Stimulated activated CD4-positive, alpha-beta T cell treated with anti-CD3 and anti-CD28 coated beads, Interleukin-4, amount 100 ng/mL, for 24 hours (primary cell): Measurements from ENCODE around the gene PIK3R5.

Experiments
- DNase-seq: peaks from one replicate; pipeline ENCODE4 v3.0.0-alpha.2; 2020

The PIK3R5 gene

DNA sequence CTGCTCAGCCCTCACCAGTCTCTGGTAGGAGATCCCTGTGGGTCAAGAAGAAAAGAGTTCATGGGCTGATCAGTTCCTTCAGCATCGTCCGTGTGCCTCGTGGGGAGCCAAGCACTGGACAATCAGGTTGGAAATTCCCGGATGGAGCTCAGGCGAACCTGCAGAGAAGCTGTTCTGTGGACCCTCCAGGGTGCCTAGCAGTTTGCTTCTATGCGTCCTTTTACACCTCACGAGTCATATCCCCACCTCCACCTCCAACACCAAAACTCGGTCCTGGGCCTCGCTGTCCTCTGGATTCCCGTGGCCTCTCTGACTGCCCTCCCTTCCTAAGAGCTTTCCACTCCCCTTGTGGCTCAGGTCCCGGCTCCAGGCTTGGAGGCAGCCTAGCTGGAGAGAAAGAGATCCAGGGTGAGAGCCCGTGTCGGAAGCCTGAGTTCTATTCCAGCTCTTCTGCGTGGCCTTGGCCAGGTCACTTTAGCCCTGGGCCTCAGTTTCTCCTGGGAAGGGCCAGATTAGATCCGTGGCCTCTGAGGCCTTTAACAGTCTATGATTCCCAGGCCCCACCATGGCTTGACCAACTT lies 71.8 kb downstream of the PIK3R5 start:
- no peak for DNase-seq

DNA sequence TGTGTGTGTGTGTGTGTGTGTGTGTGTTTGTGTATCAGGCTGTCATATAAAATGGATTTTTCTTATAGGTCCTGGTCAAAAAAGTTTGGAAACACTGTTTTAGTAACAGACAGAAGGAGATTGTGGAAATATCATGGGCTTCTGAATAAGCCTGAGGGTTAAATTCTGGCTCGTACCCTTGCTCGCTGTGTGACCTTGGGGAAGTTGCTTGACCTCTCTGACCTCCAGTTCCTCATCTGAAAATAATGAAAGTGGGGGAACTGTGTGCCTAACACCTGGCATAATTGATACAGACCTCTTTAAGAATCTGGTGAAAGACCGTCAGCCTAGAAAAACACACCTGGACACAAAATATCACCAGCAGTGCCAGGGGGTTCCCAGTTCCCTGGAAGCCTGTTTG lies 72.4 kb downstream of the PIK3R5 start:
- DNase-seq = no peak

DNA sequence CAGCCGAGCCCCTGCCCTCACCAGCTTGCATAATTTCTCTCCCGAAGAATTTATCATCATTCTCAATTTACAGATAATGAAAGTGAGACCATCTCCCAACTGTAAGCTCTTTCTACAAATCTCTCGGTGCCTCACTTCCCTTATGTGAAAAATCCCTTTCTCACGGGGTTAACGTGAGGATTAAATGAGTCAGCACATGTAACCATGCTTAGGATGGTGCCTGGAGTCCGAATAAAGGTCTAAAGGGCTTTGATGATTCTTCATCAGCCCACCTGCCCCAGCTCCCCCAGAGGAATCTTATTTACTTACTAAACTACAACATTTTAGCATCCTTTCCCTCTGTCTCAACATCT lies 73.2 kb downstream of the PIK3R5 start:
- no peak for DNase-seq

DNA sequence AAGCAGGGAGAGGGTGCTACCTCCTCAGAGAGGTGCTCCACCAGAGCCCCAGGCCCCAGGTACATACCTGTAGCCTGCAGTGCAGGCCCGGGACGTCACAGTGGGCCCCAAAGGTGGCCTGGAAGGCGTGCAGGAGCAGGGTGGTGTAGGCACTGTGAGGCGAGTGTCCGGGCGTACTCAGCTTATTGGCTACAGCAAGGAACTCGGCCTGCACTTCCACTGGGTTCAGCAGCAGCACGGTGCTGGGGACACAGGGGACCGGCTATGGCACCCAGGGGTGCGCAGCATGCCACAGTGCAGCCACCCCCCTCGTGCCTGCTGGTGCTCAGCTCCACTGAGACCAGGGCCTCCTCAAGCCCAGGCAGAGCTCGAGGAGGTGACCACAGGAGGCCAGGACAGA lies 74.8 kb downstream of the PIK3R5 start:
- DNase-seq = no peak

DNA sequence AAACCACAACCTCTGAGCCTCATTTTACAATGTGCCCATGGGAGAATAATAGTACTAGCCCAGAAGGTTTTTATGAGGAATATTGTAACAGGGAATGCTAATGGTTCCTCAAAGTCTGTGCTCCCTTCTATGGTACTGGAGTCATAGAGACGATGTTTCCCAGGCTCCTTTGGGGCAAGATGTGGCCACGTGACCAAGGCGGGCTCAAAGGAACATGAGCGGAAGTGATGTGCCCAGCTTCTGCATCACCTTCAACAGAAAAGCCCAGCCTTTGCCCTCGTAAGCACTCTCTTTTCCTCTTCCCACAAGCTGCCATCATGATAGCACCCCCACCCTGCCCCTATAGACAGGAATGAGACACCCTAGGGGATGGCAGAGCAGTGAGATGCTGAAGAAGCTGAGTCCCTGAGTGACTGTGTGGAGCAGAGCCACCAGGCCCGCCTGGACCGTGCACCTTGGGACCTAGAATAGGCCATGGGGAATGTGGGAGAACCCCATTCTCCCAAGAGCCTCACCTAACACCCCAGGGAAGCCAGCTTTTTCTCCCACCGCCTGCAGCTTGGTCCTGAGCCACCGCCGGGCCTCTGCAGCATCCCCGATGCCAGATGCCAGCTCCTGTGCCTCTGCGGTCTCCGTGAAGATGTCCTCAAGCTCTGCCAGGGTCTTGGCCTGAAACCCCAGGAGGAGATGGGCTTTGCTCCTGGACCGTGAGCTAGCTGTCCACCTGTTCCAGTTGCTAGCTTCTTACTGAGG lies 75.9 kb downstream of the PIK3R5 start:
- no peak for DNase-seq

DNA sequence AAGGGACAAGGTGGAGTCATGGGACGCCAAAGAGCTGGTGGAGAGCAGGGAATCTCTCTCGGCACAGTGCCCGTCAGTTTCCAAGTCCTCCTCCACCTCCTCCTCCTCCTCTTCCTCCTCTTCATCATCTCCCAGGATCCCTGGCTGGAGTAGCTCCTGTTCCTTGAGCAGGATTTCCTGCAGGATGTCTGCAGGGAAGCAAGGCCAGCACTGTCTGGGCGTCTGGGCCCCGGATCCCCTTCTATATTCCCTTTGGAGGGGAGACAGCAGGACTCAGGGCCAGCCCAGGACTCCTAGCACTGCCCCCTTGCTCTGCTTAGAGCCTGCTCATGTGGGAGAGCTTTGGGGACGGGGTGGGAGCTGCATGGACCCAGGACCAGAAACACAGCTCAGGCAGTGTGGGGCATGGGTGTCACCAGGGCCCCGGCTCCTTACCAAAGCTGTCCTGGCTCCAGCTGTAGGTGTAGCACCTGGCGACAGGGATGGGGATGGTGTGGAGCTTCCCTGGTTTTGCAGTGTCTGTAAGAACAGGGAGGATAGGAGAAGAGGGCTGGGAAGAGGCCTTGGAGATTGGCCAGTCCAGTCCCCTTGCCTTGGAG lies 76.7 kb downstream of the PIK3R5 start:
- DNase-seq = no peak

DNA sequence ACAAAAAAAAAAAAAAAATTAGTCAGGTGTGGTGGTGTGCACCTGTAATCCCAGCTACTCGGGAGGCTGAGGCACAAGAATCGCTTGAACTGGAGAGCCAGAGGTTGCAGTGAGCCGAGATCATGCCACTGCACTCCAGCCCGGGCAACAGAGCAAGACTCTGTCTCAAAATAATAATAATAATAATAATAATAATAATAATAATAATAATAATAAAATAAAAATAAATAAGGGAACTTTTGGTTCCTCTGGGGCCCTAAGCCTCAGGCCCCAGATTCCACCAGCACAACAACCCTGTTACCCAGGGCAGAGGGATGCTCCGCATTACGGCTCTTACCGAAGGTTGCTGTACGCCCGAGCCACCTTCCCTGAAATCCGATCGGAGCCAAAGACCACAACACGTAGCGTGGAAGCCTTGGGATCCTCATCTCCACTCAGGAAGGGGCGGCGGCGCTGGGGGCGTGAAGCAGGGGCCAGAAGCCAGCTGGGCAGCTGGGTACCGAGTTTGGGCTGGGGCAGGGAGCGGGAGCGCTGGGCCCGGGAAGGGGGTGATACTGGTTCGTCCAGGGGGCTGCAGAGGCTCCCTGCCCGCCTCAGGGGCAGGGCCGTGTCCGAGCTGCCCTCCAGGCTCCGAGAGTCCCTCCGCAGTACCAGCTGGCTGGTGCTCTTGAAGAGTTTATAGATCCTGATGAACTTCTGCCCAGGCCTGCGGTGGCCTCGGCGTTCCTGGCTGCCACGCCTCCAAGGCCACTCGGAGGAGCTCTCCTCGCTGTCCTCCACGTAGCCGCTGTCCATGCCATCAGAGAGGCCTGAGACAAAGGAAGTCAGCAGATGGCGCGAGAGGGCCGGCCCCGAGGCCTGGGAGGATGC lies 77.4 kb downstream of the PIK3R5 start:
- no peak for DNase-seq

DNA sequence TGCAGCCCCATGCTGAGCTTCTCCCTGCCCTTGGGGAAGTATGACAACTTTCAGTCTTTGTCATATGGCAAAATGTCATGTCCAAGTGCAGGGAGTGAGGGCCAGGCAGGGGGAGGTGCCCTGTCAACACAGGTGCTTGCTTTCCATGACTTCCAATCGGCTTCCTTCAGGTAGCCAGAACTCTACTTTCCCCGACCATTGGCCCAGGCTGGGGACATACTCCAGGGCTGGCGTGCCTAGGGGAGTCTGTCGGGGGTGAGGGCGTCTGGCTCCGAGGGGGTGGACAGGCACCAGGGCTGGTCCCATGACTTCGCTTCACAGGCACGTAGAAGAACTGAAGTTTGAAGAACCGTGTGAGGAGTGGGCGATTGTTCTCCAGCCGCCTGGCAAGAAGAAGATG lies 78.2 kb downstream of the PIK3R5 start:
- DNase-seq = no peak

DNA sequence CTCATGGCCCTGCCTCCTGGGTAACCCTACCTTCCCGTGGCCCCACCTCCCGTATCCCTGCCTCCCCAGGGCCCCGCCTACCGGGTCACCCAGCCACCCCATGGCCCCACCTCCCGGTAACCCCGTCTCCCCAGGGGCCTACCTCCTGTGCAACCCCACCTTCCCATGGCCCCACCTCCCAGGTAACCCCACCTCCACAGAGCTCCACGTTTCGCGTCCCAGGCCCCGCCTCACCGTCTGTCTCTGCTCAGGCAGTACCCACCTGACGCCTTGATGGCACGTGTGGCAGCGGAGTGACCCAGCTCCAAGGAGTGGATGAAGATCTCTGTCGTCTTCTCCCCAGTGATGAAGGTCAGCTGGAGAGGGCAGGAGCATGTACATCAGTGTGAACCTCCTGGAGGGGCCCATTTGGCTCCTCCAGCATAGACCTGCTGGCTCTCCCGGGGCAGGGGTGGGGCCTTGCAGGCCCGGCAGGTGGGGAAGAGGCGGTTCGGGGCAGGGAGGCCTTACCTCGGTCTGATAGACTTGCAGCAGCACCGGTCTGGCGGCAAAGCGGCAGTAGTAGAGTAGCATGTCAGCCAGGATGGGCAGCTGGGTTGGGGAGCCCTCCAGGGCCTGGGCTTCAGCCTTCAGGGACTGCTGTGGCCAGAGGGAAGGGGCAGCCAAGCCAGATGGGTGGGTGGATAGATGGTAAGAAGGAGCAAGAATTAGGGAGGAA lies 79.4 kb downstream of the PIK3R5 start:
- DNase-seq = no peak

DNA sequence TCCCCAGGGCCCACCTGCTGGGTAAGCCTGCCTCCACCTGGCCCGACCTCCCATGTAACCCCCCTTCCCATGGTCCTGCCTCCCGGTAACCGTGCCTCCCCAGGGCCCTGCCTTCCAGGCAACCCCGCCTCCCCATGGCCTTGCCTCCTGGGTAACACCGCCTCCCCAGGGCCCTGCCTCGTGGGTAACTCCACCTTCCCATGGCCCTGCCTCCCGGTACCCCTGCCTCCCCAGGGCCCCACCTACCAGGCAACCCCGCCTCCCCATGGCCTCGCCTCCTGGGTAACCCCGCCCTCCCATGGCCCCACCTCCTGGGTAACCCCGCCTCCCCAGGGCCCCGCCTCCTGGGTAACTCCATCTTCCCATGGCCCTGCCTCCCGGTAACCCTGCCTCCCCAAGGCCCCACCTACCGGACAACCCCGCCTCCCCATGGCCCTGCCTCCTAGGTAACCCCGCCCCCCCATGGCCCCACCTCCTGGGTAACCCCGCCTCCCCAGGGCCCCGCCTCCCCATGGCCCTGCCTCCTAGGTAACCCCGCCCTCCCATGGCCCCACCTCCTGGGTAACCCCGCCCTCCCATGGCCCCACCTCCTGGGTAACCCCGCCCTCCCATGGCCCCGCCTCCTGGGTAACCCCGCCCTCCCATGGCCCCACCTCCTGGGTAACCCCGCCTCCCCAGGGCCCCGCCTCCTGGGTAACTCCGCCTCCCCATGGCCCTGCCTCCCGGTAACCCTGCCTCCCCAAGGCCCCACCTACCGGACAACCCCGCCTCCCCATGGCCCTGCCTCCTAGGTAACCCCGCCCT lies 80.1 kb downstream of the PIK3R5 start:
- peak; percentile 56 for DNase-seq

DNA sequence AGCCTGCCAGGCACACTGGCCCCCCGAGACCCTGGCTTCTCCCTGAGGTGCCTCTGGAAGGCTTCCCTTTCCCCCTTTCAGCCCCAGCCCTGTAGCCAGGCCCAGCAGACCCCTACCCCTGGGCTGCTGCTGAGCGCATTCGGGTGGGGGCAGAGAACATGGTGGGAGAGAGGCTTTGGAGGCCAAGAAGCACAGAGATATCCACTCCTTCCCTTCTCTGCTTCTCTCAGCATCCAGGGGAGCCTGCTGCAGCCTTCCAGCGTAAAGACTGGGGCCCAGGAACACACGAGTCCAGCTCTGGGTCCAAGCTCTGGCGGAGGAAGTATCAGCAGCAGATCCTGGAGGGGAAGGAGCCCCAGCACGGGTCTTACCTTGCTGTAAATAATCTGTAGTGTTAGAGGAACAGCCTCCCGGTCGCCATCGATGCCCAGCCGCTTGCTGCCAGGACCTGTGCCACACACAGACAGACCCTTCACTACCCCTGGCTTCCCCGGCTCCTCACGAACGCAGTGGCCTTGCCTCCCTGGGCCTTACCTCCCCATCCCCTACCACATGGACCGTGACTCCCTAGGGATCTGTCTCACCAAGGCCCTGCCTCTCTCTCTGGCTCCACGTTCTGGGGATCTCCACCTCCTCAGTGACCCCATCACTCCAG lies 81.0 kb downstream of the PIK3R5 start:
- no peak for DNase-seq

DNA sequence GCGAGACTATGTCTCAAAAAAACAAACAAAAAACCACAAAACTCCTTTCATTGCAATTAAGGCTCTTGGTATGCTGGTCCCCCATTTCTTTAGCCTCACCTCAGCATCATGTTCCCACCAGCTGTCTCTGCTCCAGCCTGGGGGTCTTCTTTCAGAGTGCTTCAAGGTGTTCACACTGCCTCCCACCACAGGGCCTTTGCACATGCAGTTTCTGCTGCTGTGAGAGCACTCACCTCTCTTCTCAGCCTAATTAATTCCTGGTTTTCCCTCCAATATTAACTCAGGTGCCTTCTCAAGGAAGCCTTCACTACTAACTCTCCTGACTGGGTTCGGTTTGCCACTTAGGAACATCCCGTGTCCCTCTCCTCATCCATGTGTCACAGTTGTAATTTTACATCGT lies 82.2 kb downstream of the PIK3R5 start:
- no peak for DNase-seq

DNA sequence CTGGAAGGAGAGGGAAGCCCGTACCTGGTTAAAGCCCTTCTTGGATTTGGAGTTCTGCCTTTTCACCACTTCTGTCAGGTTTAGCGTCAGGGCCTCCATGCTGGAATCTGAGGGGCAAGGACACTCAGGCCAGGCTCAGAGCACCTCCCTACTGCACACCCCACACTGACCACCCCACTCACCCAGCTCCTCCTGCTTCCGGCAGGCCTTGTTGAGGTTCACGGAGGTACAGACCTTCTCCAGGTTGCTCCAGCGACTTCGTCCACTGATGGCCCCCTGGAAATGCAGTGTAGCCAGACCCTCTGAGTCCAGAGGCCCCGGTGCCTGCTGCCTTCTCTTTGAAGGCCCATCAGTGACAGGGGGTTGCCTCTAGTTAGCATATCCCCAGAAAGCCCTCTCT lies 83.9 kb downstream of the PIK3R5 start:
- no peak for DNase-seq

DNA sequence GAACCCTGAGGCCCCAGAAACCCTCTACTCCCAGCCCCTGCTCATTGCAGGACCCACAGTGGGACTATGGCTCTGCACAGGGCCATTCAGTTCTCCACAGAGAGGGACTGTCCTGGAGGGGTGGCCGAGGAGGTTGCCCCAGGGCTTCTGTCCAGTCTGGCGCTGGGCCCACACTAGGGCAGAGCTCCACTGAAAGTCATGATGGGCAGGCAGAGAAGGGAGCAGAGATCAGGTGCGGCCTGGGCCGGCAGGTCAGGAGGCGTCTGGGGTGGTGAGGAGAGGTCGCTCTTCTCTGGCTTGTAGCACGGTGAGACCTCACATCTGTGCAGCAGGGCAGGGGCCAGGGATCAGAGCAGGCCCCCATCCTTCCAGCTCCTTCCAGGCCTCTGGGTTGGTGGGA lies 85.0 kb downstream of the PIK3R5 start:
- DNase-seq = no peak

DNA sequence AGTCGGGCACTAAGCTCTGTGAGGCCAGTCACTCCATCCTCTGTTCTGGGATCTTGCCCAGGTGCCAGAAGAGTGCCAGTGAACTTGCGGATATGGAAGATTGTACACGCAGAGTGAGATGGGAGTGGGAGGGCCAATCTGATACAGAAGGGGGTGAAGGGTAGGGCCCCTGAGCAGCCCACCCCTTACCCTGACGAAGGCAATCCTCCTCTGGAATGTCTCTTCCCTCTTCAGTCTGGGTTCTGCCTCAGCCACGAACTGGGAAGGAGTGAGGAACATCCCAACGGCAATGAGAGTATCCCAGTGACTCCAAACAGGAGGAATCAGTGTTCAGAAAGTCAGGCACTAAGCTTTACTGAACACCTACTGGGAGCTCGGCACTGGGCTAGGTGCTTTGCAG lies 86.1 kb downstream of the PIK3R5 start:
- DNase-seq = no peak

DNA sequence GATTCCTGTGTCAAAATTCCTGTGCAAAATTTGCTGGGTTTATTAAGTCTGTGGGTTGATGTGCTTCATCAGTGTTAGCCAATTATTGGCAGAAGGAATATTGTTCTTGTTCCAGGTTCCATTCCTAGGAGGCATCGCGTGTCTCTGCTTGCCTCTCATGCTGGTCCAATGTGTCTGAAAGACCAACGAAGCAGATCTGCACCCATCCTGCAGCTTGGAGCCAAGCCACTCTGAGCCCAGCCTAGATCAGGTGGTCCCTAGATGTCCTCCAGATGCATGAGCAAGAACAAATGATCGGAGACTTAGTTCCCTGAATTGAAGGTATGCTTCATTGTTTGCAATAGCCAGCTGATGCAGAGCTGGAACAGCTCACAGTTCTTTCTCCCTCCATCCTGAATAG lies 87.5 kb downstream of the PIK3R5 start:
- no peak for DNase-seq

DNA sequence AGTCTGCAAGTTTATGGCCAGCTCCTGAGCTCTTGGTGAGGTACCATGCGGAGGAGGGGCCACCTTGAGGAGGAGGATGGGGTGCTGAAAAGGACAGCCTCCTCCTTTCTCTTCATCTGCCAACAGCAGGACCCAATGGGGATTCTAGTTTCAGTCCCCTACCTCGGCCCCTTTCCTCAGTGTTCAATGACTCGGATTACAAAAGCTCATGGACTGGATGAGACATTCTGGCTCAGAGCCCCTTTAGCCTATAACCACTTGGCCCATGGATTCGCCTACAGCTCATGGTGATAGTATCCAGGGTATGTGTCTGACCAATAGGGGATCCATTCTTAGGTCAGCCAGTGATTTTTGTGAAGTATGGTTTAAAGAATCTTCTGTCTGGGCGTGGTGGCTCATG lies 89.5 kb downstream of the PIK3R5 start:
- no peak for DNase-seq

DNA sequence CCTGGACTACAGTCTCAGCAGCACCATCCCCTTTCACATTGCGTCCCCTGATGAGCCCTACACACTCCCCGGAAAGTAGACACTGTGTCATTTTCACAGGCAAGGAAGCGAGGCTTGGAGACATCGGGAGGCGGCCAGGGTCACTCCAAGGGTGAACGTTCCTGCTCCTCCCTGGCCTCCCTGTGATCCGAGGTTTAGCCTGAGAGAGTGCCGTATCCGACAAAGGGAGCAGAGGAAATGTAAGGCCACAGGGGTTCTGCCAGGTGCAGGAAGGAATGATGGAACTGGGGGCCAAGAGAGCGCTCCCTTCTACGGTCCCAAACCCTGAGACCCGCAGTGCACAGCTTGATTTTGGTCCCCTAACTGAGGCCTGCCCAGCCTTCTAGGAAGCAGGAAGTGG lies 90.1 kb downstream of the PIK3R5 start:
- no peak for DNase-seq

DNA sequence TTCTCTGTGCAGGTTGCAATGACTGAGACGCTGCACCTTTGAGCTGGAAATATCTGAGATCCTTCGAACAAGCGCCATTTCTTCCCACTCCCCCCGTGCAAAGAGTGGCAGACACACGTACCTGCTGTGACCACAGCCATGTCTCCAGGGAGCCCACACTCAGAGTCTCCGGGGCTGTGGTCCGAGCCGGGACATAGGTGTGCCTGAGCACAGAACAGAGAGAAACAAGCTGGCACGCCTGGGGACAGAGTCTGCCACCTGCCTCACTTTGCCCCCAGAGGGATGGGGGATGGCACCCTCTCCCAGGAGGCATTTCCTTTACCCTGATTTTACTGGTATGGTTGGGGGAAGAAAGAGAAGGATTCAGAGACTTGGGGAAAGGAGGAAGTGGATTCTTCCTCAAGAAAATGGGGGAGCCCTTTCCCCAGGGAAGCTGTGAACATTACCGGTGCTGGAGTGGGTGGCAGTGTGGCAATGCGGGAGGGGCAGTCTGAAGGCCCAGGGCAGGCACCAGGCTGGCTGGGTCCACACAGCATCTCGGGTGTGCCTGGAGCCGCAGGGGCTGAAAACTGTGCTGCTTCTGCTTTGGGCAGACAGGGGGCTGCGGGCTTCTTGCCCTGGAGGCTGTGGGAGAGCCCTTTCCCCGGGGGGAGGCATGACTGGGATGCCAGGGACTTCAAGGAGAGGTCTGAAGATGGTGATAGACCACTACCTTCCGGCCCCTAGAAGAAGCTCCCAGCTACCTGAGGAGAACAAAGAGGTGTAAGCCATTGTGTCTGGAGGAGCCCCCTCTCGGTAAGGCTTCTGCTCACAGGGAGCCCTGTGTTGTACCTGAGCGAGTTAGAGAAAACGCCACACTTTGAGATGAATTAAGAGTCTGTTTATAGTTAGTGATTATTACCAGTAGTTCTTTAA lies 91.4 kb downstream of the PIK3R5 start:
- DNase-seq = no peak

DNA sequence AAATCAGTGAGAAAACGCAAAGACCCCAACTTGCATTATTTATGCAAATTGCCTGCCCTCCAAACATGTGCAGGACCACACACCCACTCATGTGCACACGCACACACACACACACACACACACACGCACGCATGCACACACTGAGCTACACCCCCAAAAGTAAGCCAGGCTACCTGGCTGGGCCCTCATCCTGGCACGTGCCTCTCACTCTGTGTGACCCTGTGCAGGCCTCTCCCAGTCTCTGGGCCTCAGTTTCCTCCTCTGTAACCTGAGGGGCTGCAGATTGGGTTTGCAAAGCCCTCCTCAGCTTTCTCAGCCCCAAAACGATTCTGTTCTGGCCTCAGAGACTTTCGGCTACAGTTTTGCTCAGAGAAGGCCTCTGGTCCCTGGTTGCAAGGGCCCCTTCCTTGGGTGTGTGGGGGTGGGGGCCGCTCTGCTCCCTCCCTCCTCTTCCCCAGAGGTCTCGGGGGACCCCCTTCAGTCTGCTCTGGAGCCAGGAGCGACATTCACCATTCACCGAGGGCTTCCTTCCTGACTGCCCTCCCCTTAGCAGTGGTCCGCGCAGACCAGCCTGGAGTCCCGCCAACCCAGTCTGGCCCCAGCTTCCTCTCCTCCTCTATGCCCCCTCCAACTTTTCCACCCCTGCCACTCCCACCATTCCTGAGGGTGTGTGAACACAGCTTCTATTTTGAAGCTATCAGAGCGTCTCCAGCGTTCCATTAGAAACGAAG lies 92.6 kb downstream of the PIK3R5 start:
- no peak for DNase-seq
